ENCODE data around the gene GATA3.
"Not testable (repeated sequence)": the region's sequence is repeated elsewhere in the genome, so short reads cannot be mapped to it uniquely, and the experiment has no call there.

The GATA3 gene

GRCh38 chr10:8054494-8055407 is at the start of gene GATA3:
Gene GATA3 (plus strand): TSS chr10:8054688. CDS start chr10:8055656, 968 bp downstream.
- no peak for DNase-seq (ENCODE audit: low read depth)

GRCh38 chr10:8006274-8006999 is 48.1 kb upstream of the GATA3 start:
- no peak for DNase-seq (ENCODE audit: low read depth)

DNA sequence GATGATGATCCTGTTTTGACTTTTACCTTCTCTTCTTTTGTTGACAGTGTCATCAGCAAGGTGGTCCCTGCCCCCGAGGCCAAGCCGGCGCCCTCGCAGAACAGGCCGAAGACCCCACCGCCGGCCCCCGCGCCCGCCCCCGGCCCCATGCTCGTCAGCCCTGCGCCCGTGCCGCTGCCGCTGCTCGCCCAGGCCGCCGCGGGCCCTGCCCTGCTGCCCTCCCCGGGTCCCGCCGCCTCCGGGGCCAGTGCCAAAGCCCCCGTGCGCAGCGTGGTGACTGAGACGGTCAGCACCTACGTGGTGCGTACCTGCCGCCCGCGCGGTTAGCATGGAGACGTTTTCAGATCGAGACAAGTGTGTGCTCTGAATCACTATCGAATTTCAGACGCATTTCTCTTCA is 45.5 kb upstream of the GATA3 start:
- no peak for DNase-seq (ENCODE audit: low read depth)

GRCh38 chr10:8013006-8013405 is 41.5 kb upstream of the GATA3 start:
- DNase-seq (ENCODE audit: low read depth), result no peak

- no peak for DNase-seq (ENCODE audit: low read depth)
Observed at GRCh38 chr10:8013619-8014018, 40.9 kb upstream of the GATA3 start.

DNA sequence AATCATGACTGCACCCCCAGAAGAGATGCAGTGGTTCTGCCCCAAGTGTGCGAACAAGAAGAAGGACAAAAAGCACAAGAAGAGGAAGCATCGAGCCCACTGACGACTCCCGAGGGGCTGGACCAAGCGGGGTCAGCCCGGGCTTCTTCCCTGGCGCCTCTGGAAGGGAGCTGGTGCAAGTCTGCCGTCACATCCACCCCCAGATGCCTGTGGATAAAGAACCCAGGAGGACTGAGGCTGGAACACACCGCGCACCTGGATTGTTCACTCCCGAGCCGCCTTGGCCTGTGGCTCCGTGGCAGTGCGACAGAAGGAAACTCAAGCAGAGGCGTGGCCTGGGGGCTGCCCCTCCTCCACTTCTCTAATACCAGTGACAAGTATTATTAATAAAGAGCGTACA is 39.8 kb upstream of the GATA3 start:
- DNase-seq (ENCODE audit: low read depth), result no peak

- DNase-seq (ENCODE audit: low read depth), result no peak
Observed at GRCh38 chr10:8017277-8017676, 37.2 kb upstream of the GATA3 start.

DNA sequence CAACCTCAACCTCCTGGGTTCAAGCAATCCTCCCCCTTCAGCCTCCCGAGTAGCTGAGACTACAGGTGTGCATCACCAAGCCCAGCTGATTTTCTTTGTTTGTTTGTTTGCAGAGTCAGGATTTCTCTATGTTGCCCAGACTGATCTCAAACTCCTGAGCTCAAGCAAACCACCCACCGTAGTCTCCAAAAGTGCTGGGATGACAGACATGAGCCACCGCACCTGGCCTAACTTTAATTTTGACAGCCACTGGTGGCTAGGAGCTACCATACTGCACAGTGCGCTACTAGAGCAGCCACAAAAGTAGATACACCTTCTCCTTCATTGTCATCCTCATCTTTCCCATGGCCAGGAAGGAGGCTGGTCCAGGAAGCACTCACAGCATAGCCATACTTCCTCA is 31.2 kb upstream of the GATA3 start:
- DNase-seq (ENCODE audit: low read depth), result no peak

DNA sequence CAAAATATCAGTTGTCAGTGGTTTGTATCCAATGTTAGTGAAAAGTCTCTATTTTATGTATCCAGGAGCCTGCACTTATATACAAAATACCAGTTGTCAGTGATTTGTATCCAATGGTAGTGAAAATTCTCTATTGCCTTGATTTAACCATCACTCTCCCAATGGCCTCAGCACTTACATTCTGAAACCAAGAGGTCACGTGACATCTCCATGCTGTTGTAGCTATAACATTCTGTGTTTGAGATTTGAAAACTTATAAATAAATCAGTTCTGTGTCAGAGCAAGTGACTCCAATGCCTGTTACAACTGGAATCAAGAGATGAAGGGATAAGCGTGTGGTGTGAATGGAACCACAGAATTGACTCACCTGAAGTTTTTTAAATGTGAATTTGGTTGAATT is 30.6 kb upstream of the GATA3 start:
- DNase-seq (ENCODE audit: low read depth), result no peak

DNA sequence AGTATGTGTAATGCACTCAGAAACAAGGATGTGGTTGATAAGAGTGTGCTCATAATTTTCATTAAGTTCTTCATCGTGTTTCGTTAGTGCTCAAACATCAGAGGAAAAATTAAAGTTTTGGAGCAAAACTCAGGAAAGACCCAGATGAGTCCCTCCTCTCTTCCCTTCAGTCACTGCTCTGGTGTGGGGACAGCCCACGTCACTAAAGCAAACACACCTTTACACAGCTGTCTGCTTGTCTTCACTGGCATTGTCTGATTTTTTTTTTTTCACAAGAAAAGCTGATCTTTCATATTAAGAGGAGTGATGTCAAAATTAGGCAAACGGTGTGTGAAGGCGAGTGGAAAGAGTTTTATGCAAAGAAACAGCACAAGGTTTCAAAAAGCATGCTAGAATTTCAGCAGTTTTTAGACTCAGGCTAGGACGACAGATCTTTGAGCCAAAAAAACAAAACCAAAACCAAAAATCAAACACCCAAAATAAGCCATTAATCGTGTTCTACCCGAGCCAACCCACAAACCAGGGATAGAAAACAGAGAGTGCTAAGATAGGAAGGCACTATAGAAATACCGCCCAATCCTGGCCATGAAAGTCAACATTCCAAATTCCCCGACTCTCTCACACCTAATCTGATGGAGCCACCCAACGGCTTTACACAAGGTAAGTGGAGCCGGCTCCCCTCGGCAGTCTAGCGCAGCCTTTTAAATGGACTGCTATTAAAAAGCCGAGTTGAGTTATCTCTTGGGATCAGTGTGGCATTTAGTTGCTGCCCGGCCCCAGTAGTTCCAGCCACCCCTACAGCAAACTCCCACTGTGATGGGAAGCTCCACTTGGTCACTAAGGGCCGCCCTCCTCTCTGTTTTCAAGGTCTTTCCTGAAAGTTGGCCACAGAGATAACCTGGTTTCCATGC is 27.9 kb upstream of the GATA3 start:
- no peak for DNase-seq (ENCODE audit: low read depth)

GRCh38 chr10:8031211-8031610 is 23.3 kb upstream of the GATA3 start:
- DNase-seq (ENCODE audit: low read depth), result not testable (repeated sequence)

GRCh38 chr10:8032558-8032957 is 21.9 kb upstream of the GATA3 start:
- no peak for DNase-seq (ENCODE audit: low read depth)

GRCh38 chr10:8033812-8034465 is 20.5 kb upstream of the GATA3 start:
- no peak for DNase-seq (ENCODE audit: low read depth)

DNA sequence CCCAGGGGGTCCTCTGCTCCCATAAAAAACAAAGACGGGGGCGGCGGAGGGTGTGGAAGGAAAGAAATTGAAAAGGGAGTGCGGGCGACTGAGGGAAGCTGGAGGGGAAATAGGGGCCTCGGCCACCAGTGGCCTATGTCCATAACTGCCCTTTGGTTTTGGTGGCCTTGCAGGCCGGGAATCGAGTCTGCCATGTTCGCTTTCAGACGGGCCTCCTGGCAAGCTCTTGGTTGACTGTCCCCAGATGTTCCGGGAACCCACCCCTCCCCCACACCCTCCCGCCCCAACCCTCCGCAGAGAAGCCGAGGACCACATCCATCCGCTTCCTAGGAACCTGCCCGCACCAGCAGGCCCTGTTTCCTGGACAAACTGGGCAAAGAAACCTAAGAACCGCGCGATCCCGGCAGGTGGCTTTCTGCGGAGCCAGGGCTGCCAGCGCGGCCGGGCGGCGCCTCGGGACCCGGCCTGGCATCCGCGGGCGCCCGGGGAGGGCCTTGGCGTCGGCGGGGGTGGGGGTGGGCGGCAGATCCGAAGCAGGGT is 20.0 kb upstream of the GATA3 start:
- DNase-seq (ENCODE audit: low read depth), result no peak

DNA sequence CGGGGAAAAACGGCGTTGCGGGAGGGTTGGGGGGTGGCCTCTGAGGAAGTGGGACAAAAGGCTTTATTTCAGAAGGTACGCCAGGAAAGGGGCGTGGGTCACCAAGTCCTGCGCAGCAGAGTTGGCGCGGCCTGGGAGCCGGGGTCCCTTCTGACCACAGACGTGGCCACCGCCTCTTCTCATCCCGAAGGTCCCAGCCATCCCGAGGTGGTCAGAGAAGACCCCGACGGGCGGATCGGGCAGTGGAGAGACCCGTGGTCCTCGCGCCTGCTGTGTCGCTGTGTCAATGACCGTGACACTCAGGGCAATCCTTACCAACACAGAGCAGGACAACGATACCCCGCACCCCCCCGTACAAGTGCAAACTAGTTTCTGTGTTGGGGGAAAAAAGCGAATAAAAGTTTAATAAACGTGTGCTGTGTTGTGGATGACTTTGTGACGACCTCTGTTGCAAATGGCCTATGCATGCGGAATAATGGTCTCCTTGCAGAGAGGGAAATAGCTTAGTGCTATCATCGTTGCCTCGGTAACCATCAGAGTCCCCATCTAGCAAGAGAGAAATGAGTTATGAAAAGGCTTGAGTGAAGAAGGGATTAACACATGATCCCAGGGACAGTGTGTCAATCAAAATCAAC is 19.4 kb upstream of the GATA3 start:
- DNase-seq (ENCODE audit: low read depth), result no peak

DNA sequence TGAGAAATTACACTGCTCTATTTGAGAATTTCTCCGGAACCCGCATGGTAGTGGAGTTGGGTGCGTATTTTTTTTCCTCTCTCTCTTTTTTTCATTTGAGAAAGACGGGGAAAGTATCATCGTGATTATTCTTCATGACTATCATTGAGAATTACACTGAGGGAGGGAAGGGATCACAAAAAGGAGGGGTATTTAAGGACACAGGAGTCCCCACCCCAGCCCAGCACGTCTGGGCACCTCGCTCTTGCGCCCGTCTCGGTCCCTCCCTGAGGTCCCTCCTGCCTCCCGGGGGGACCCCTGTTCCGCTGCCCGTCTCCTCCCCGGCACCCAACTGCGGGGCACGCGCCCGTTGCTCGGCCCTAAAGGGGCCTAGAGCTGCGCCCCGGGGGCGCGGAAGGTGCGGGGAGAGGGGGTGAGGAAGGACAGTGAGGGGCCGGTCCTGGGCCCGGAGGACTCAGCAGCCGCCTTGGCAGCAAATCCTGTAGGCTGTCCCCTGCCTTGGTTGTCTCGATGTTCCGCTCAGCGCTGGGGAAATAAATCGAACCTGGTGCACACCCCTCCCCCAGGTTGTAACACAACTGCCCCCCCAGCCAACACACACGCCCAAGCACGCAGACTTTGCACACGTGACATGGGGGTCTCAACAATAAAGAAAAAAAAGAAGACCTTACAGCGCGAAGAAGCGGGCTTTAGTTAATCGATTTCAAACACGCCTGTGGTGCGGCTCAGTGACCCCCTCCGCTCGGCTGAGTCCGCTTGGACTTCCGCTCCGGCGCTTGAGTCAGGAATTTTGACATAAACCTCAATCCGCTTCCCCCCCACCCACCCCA is 18.6 kb upstream of the GATA3 start:
- DNase-seq (ENCODE audit: low read depth), result no peak

- no peak for DNase-seq (ENCODE audit: low read depth)
Observed at GRCh38 chr10:8036506-8037198, 17.8 kb upstream of the GATA3 start.

GRCh38 chr10:8037199-8037801 is 17.2 kb upstream of the GATA3 start:
- no peak for DNase-seq (ENCODE audit: low read depth)
